Renal cortex interstitium (tissue), 11 donors: ENCODE measurements around the gene SERPINF2. TPM values are rescaled to one million over a fixed set of nuclear protein-coding genes. Genes with fewer than 3 reads are reported as not detected.
"Not testable (repeated sequence)": the region's sequence is repeated elsewhere in the genome, so short reads cannot be mapped to it uniquely, and the experiment has no call there.

Experiments used
- DNase-seq, 11 donors: peaks; one replicate each; pipeline ENCODE4 v3.0.0-alpha.2; 2013; ENCODE audit warnings: low read depth in 9 of 11, low spot score in 4 of 11; ENCODE audit errors: extremely low read depth in 1 of 11
- polyA plus RNA-seq, 3 donors: library from polyadenylated mRNA; unstranded; fragments of 120-200 nt; gene quantifications; one replicate each; pipeline ENCODE4 v1.2.1, GENCODE V29; 2013; ENCODE audit not compliant: insufficient read length in 3 of 3

SERPINF2 gene
- polyA plus RNA-seq, 3 donors: 78.3 to 101 (median 98.9) TPM

GRCh38 chr17:1713160-1713877, 29.4 kb upstream of the SERPINF2 start:
- DNase-seq: no peak

DNA sequence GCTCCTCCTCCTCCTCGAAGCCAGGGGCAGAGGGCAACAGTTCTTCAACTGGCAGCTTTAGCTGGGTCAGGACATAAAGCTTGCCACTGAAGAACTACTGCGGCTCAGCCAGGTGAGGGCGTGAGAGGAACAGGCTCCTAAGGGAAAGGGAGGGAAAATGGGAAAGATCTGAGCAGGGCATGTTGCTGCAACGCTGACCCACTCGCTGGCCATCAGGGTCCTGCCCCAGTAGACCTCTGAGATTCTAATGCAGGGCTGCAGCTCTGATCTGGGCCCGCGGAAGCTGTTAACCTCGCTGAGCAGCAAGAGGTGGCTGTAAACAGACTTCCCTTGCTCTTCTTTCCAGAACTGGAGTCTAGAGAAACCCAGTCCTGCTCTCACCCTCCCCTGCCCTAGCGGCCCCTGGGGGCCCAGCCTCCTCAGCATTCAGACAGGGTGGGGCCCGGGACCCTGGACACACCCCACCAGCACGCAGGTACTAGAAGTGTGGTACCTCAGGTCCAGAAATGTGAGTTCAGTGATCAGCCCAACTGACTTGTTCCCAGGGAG, 28.7 kb upstream of the SERPINF2 start:
- DNase-seq: peak in 2 of 11 donors; percentile 50 to 65

DNA sequence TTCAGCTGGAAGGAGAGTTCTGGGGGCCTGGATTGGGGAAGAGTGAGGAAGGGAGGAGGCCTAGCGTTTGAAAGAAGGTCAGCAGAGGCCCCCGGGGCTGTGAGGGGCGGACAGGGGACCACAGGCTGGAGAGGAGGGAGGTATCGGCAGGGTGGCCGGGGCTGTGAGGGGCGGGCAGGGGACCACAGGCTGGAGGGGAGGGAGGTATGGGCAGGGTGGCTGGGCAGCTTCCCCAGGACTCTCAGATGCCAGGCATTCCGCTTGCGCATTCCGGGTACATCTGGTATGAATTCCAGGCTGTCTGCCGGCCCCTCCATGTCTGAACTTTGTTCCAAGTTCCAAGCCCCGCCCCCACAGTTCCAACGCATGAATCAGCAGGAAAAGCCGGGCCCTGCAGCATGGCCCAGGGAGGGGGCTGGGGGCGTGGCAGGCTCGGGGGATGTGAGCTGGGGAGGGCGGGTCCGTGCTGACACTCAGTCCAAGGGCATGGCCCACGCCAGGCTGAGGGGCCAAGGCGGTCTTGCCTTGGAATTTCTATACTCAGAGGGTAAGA, 28.2 kb upstream of the SERPINF2 start:
- peak in 9 of 11 donors; percentile 72 to 96 (median 89) for DNase-seq

GRCh38 chr17:1714980-1715802, 27.5 kb upstream of the SERPINF2 start:
- DNase-seq: no peak

- no peak for DNase-seq
These were observed 26.9 kb upstream of the SERPINF2 start for GRCh38 chr17:1715803-1716075.

- peak; percentile 97 to 100 (median 100) for DNase-seq
These were observed 26.4 kb upstream of the SERPINF2 start for GRCh38 chr17:1716076-1716911.

GRCh38 chr17:1716912-1717695, 25.6 kb upstream of the SERPINF2 start:
- DNase-seq: peak; percentile 89 to 97 (median 93)

DNA sequence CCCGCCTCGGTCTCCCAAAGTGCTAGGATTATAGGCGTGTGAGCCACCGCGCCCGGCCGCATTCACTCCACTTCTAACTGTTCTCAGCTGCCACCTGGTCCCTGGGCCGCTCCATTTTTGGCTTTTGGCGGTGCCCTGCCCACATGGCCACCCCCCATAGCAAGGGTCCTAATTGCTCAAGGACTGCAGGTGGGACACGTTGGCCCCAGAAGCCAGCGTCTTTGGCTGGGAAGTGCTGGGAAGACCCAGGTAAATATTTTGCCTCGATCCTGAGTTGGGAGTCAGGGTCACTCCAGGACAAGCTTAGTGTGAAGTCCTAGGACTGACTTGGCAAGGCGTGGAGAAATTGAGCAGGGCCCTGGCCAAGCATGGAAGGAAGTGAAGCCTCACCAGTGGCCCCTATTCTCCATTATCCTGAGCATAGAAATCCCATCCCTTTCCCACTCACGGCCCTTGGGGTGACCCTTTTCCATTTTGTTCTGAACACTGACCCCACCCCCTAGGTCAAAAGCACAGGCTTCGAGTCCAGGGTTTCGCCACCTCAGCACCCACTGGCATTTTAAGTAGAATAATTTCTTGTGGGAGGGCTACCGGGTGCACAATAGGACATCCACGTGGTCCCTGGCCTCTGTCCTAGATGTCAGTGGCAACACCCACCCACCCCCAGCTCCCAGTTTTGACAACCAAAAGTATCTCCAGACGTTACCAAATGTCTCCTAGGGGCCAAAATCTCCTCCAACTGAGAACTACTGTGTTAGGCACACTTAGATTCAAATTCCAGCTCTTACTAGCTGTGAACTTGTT, 24.1 kb upstream of the SERPINF2 start:
- DNase-seq: no peak

- peak in 2 of 11 donors; percentile 44 to 75 for DNase-seq
These were observed 21.8 kb upstream of the SERPINF2 start for GRCh38 chr17:1720856-1721386.

GRCh38 chr17:1722022-1722421, 20.6 kb upstream of the SERPINF2 start:
- not testable (repeated sequence) for DNase-seq

- peak in 5 of 11 donors; percentile 73 to 81 (median 76) for DNase-seq
These were observed 18.3 kb upstream of the SERPINF2 start, which contains the start of gene WDR81 for GRCh38 chr17:1724351-1724868. Gene WDR81 (plus strand): TSS chr17:1724704. CDS start chr17:1724960, 256 bp downstream.

GRCh38 chr17:1724869-1725641, 17.6 kb upstream of the SERPINF2 start:
- DNase-seq: no peak

DNA sequence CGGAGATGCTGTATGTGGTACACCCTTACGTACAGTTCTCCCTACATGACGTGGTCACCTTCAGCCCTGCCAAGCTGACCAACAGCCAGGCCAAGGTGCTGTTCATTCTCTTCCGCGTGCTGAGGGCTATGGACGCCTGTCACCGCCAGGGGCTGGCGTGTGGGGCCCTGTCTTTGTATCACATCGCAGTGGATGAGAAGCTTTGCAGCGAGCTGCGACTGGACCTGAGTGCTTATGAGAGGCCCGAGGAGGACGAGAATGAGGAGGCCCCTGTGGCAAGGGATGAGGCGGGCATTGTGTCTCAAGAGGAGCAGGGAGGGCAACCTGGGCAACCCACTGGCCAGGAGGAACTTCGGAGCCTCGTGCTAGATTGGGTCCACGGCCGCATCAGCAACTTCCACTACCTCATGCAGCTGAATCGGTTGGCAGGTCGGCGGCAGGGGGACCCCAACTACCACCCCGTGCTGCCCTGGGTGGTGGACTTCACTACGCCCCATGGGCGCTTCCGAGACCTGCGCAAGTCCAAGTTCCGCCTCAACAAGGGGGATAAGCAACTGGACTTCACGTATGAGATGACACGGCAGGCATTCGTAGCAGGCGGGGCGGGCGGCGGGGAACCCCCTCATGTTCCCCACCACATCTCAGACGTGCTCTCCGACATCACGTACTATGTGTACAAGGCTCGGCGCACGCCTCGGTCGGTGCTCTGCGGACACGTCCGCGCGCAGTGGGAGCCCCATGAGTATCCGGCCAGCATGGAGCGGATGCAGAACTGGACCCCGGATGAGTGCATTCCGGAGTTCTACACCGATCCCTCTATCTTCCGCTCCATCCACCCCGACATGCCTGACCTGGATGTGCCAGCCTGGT, 16.8 kb upstream of the SERPINF2 start:
- no peak for DNase-seq

DNA sequence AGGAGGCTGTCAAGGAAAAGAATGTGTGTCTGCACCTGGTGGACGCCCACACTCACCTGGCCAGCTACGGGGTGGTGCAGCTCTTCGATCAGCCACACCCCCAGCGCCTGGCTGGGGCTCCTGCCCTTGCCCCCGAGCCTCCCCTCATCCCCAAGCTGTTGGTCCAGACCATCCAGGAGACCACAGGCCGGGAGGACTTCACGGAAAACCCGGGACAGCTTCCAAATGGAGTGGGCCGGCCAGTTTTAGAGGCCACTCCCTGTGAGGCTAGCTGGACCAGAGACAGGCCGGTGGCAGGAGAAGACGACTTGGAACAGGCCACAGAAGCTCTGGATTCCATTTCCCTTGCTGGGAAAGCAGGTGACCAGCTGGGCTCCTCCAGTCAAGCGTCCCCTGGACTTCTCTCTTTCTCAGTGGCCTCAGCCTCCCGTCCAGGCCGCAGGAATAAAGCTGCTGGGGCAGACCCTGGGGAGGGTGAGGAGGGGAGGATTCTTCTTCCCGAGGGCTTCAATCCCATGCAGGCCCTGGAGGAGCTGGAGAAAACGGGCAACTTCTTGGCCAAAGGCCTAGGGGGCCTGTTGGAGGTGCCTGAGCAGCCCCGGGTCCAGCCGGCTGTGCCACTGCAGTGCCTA, 15.9 kb upstream of the SERPINF2 start:
- no peak for DNase-seq

DNA sequence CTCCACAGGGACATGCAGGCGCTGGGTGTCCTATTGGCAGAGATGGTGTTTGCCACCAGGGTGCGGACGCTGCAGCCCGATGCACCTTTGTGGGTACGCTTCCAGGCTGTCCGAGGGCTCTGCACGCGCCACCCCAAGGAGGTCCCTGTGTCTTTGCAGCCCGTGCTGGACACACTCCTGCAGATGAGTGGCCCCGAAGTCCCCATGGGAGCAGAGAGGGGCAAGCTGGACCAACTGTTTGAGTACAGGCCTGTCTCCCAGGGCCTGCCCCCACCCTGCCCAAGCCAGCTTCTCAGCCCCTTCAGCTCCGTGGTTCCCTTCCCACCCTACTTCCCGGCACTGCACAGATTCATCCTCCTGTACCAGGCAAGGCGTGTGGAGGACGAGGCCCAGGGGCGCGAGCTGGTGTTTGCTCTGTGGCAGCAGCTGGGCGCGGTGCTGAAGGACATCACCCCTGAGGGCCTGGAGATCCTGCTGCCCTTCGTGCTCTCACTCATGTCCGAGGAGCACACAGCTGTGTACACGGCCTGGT, 15.3 kb upstream of the SERPINF2 start:
- no peak for DNase-seq
